A673 (cell line): ENCODE measurements around the gene TTC12. TPM values are rescaled to one million over a fixed set of nuclear protein-coding genes. Genes with fewer than 3 reads are reported as not detected.

ENCODE experiments used
- BruUV-seq: library from RNA; stranded (reverse); fragments of 400-500 nt; replicated peaks from 2 replicates; lab custom pipeline; 2021; lab: Mats Ljungman, UMichigan
- CTCF ChIA-PET: fragments of 300-600 bp; sonication (Branson Sonifier 250); formaldehyde crosslinking; loops from one replicate; lab custom pipeline; 2022; ENCODE audit warnings: antibody characterized with exemption; lab: Charles Lee
- POLR2A ChIA-PET: fragments of 300-600 bp; sonication (Branson Sonifier 250); formaldehyde crosslinking; loops from one replicate; lab custom pipeline; 2022; ENCODE audit warnings: antibody characterized with exemption; ENCODE audit not compliant: low non-redundant PET; lab: Charles Lee
- DNase-seq: peaks from one replicate; pipeline ENCODE4 v3.0.0-alpha.2; 2015; ENCODE audit warnings: low spot score
- H3K27ac ChIP-seq: fragments of 200-600 bp; sonication (generic); 2 replicates; pipeline ENCODE4 v1.5.1; 2016; ENCODE audit warnings: mixed run types, low read depth, mild to moderate bottlenecking, mixed read lengths, antibody characterized with exemption, low read length; ENCODE audit not compliant: poor library complexity, severe bottlenecking
- H3K27me3 ChIP-seq: fragments of 200-600 bp; sonication (generic); replicated peaks from 2 replicates; pipeline ENCODE4 v1.6.1; 2017; ENCODE audit warnings: mixed run types, low read depth, mild to moderate bottlenecking, mixed read lengths, antibody characterized with exemption, low read length; ENCODE audit not compliant: insufficient read depth, poor library complexity
- H3K36me3 ChIP-seq: fragments of 200-600 bp; sonication (generic); 2 replicates; pipeline ENCODE4 v1.6.1; 2016; ENCODE audit warnings: mixed run types, mild to moderate bottlenecking, mixed read lengths, antibody characterized with exemption, low read length; ENCODE audit not compliant: insufficient read depth, poor library complexity, severe bottlenecking
- H3K4me1 ChIP-seq: fragments of 200-600 bp; sonication (generic); 2 replicates; pipeline ENCODE4 v1.6.1; 2017; ENCODE audit warnings: mixed run types, mild to moderate bottlenecking, mixed read lengths, antibody characterized with exemption, low read length; ENCODE audit not compliant: insufficient read depth, poor library complexity, severe bottlenecking
- H3K4me3 ChIP-seq: fragments of 200-600 bp; sonication (generic); 2 replicates; pipeline ENCODE4 v1.5.1; 2016; ENCODE audit warnings: low read depth, mixed run types, mild to moderate bottlenecking, mixed read lengths, low read length; ENCODE audit not compliant: poor library complexity, severe bottlenecking
- H3K9me3 ChIP-seq: fragments of 200-600 bp; sonication (generic); 2 replicates; pipeline ENCODE4 v1.6.1; 2016; ENCODE audit warnings: mixed run types, low read depth, mild to moderate bottlenecking, mixed read lengths, antibody characterized with exemption, low read length; ENCODE audit not compliant: poor library complexity, severe bottlenecking
- CTCF ChIP-seq: fragments of 300-800, 200-600 bp; sonication (generic); conservative IDR thresholded peaks from 2 replicates; pipeline ENCODE4 v1.5.1; 2017; ENCODE audit warnings: low read depth, mild to moderate bottlenecking, antibody characterized with exemption, low read length, moderate library complexity, mixed read lengths
- EZH2 ChIP-seq: fragments of 200-600 bp; sonication (generic); IDR thresholded peaks from 2 replicates; pipeline ENCODE4 v1.6.1; 2017; ENCODE audit warnings: borderline replicate concordance, low read depth, mild to moderate bottlenecking, mixed read lengths, antibody characterized with exemption, low read length; ENCODE audit not compliant: poor library complexity, severe bottlenecking
- intact Hi-C: fragments of 100-400 bp; cut with micrococcal nuclease; formaldehyde crosslinking; loops from one replicate; pipeline ENCODE4 v1.10.0; 2022; ENCODE audit not compliant: unreplicated experiment
- total RNA-seq: library from RNA; stranded (reverse); gene quantifications from 2 replicates; pipeline ENCODE4 v1.2.3, GENCODE V29; 2021

Gene TTC12
- total RNA-seq, 1 experiment from 2014 or later = not detected

- Histone ChIP-seq H3K9me3 (no peaks in the 10 kb centered on the region), H3K4me3 (no peak overlapping the region), H3K36me3 (no peaks in the 10 kb centered on the region), H3K27me3 (no peaks in the 10 kb centered on the region), H3K27ac (no peak overlapping the region), H3K4me1 (no peaks in the 10 kb centered on the region)
- POLR2A ChIA-PET = no interaction called here
- CTCF ChIA-PET = interaction anchor here (0.5 kb wide), 1 partner anchor 105 kb away, joined by 6 read pairs; no protein-coding TSS in a partner anchor
- BruUV-seq = no TSS peak
- no peak for DNase-seq
- intact Hi-C loops = no loop called here
- no peak for TF ChIP-seq EZH2
- no peak for TF ChIP-seq CTCF
Measured at GRCh38 chr11:113273720-113274119, 40.7 kb upstream of the TTC12 start.

DNA sequence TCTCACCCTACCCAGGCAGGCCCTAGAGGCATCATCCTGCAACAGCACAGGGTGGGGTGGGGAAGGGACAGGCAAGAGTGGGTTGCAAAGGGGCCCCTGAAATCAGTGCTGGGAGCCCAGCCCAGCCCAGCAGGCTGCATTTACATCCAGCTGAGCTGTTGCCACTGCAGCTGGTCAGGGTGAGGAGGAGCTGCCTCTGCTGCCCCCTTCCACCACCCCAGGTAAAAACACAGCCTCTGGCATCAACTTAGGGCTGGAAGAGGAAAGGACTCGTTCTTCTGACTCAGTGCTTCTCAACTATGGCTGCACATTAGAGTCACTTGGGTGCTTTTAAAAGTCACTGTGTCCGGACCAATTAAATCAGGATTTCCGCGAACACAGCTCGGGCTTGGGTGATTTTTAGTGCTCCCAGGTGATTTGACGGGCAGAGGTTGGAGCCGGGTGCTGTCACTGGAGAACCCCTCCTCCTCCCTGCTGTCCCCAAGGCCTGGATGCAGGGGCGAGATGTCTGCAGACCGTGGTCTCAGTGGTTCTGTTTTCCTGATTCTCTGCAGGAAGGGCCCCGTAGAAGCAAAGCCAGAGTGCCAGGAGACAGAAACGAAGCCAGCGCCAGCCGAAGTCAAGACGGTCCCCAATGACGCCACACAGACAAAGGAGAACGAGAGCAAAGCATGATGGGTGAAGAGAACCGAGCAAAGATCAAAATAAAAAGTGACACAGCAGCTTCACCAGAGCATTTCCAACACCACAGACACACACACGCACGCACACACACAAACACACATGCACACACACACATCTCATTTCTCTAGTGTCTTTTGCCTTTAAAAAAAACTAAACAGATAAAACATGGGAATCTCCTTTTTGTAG lies 39.4 kb upstream of the TTC12 start:
- no peak overlapping the region for H3K27ac ChIP-seq
- intact Hi-C loops = no loop called here
- BruUV-seq = no TSS peak

GRCh38 chr11:113275602-113276001 lies 38.8 kb upstream of the TTC12 start:
- H3K27me3 ChIP-seq = no peaks in the 10 kb centered on the region
- CTCF ChIA-PET = no interaction called here
- TSS peak; percentile 75 for BruUV-seq
- H3K4me1 ChIP-seq = no peaks in the 10 kb centered on the region
- TF ChIP-seq CTCF (no peak), EZH2 (no peak)
- intact Hi-C loops = no loop called here
- DNase-seq = no peak
- no peaks in the 10 kb centered on the region for H3K36me3 ChIP-seq
- no peaks in the 10 kb centered on the region for H3K9me3 ChIP-seq
- H3K4me3 ChIP-seq = no peak overlapping the region
- H3K27ac ChIP-seq = no peak overlapping the region
- POLR2A ChIA-PET = no interaction called here

More for the DNA sequence above, 39.4 kb upstream of the TTC12 start:
- H3K4me1 ChIP-seq = no peaks in the 10 kb centered on the region
- H3K9me3 ChIP-seq = no peaks in the 10 kb centered on the region
- no peaks in the 10 kb centered on the region for H3K36me3 ChIP-seq
- no peak overlapping the region for H3K4me3 ChIP-seq
- ChIA-PET POLR2A (no interaction called here), CTCF (interaction anchor here (0.7 kb wide), 1 partner anchor 1762 kb away, joined by 4 read pairs; no protein-coding TSS in a partner anchor)
- DNase-seq = no peak
- H3K27me3 ChIP-seq = no peaks in the 10 kb centered on the region
- TF ChIP-seq EZH2 (no peak), CTCF (peak; percentile 37; the same call in 1 of the 2 replicates)
